SIG-M5 (cell line): ENCODE results near the gene ERP27.

Experiments
- DNase-seq: peaks from one replicate; lab custom pipeline; 2025; lab: John Stamatoyannopoulos, UW

The ERP27 gene

DNA sequence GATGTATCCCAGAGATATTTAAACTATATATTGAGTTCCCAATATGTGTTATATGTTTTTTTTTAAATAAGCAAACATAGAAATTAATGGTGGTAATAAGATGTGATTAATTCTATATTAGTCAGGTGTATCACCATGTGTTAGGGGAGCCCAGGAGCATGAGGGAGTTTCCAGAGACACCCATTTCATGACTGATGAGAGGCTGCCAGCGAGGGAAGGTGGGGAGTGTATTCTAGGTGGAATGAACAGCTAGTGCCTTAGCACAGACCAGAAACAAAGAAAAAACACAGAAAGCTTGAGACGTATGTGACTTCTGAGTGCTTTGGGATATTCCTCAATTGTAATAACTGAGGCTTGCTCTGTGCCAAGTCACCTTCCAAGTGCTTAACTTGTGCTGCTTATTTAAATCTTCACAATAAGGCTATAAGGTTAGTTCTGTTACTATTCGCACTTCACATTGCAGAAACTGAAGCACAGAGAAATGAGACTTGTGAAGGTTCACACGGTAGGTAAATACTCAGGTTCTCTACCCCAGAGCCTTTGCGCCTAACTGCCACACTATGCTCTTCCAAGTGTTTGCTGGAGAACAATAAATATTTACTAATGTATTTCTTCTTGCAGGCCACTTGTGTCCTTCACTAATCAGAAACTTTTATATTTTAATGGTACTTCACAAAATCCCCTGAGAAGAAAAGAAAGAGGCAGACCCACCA lies 34.8 kb downstream of the ERP27 start:
- DNase-seq = no peak

DNA sequence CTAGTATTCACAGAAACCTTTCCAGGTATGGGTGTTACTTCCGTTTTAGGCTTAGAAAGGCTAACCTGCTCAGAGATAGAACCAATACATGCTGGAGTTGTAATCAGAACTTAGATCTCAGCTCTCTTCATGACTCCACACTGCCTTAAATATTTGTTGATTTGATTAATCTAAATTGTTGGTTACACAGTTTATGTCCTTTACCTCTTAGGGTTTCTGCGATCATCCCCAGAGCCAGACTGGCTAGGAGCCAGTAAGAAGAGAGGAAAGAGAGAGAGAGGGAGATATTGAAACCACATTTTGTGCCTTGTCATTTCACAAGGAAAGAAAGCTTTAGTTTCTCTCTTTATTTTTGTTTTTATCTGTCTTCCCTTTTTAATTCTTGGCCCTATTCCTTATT lies 35.9 kb downstream of the ERP27 start:
- no peak for DNase-seq

GRCh38 chr12:14901228-14901562 lies 37.1 kb downstream of the ERP27 start:
- DNase-seq = no peak

DNA sequence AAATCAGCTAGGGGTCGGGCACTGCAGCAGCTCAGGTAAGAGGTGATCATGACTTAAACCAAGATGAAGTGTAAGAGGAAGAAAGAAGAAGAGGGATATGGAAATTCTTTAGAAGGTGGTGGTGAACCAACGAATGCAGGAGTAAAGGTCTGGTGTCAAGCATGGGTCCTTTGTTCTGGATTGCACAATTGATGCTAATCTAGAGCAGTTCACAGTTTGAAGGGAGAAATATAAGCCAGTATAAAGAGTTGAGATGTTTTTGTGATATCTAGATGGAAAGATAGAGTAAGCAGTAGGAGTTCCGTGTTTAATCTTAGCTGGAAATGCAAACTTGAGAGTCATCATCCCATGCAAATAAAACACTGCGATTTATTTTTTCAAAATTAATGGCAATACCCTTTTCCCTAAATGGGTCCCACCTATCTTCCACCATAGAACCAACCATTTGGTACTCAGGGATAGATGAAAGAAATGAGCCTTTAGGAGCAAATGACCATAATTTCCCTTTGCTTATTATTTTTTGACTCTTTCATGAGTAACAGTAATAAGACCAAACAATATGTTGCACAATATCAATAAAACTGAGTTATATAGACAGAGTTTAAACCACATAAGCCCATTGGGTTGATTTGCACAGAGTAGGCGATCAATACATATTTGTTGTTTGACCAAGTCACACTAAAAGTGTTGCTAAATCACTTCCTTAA lies 37.7 kb downstream of the ERP27 start:
- no peak for DNase-seq

DNA sequence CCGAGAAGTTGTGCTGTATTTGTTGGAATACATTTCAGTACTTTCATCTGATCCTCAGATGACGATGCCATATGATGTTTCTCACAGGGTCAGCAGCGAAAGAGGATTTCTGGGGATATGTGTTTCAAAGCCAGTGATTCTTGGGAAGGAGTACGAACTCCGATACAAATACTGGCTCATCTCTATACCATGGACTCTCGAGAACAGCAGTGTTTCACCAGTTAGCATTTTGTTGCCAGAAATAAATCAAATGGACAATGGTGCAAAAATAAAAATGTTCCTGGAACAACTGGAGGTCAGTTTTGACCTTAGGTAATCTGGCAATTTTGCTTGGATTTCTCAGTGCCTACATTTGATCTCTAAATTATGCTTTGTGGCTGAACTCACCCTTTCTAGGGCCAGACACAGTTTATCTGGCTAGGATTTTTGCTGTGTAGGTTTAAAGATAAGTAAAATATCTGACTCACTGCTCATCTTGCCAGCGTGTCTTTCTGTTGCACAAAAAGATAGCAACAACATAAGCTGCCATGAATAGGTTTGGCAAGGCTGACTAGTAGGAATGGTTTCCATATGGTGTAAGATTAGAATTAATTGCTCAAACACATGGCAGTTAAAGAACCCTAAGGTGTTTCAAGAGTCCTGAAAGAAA lies 41.7 kb downstream of the ERP27 start:
- DNase-seq = no peak

- DNase-seq = no peak
Measured at GRCh38 chr12:14893506-14894250, 44.7 kb downstream of the ERP27 start.

GRCh38 chr12:14892726-14893505 lies 45.4 kb downstream of the ERP27 start:
- no peak for DNase-seq

- no peak for DNase-seq
Measured at GRCh38 chr12:14890701-14891100, 47.6 kb downstream of the ERP27 start.

DNA sequence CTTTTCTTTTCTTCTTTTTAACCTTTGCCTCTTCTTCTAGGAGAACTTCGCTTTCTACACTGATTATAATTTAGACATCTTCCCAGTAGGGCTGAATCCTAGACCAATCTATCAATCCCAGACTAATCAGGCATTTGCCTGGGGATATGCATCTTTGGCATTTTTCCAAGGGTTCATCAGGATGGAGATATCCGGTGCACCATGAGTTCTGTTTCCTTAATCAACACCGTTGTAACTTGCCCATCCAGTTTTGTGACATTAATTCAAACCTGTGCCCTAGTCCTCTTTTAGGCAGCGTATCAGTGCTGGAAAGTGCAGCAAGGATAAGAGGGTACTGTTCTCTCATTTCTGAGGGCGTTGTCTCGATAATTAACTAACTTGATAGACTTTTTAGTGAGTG lies 52.1 kb downstream of the ERP27 start:
- DNase-seq = no peak

DNA sequence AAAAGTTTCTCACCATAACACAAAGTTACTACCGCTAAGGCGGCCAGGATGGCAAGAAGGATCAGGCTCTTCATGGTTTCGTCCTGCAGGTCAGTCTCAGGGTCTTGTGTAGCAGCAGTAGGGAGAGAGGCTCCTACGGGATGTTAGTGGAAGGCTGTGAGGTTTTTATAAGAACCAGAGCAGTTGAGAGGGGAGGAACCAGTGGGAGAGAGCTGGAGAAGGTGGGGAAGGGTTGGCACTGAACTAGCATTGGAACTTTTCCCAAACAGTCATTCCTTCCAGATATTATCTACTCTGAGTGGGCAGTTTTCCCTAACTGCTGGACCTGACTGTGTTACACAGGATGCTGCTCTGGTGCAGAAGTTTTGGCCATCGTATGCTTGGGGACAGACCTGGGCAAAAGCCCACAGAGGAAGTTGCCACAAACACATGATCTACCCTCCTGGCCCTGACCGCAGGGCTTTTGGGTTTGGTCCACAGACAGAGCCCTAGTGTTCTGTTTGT lies 52.6 kb downstream of the ERP27 start, which contains the start of gene MGP:
TSS of gene MGP (minus strand) at position 137 of the 504 bp plus-strand sequence. CDS start at position 74, 63 bp downstream.
- no peak for DNase-seq

- no peak for DNase-seq
Measured at GRCh38 chr12:14884458-14884878, 53.9 kb downstream of the ERP27 start.

GRCh38 chr12:14883686-14884085 lies 54.7 kb downstream of the ERP27 start:
- DNase-seq = no peak

DNA sequence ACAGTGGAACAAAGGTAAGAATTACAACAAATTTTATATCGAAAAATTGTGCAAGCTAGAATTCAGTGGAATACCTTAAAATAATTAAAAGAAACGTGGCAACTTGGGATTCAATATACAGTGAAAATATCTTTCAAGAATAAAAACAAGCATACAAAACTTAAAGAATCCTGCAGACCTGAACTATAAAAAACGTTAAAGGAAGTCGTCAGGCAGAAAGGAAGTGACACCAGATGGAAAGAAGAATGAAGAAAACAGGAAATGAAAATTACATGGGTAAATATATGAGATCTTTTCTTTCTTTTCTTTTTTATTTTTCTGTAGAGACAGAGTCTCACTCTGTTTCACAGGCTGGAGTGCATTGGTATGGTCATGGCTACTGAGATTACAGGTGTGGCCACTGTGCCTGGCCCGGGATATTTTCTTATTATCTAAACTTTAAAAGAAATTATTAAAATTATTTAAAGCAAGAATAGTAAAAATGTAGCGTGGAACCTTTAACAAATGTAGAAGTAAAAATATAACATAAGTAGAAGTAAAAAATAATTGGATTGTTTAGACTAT lies 57.4 kb downstream of the ERP27 start:
- DNase-seq = no peak

GRCh38 chr12:14879222-14879933 lies 59.0 kb downstream of the ERP27 start:
- DNase-seq = no peak

DNA sequence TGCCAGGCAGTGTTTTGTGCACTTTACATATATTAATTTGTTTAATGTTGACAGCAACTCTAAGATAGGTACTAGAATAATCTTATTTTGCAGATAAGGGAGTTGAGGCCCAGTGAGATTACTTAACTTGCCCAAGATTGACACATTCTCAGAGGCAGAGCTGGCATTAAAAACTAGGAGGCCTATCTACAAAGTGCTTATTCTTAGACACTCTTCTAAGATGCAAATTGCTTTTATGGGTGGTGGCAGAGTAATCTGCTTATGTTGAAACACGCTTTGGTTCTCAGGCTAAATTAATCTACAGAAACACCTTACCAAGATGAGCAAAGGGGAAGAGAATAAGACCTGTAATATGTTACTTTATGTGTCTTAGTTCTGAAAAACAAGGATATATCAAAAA lies 59.8 kb downstream of the ERP27 start:
- no peak for DNase-seq

GRCh38 chr12:14876833-14877232 lies 61.5 kb downstream of the ERP27 start:
- DNase-seq = no peak

DNA sequence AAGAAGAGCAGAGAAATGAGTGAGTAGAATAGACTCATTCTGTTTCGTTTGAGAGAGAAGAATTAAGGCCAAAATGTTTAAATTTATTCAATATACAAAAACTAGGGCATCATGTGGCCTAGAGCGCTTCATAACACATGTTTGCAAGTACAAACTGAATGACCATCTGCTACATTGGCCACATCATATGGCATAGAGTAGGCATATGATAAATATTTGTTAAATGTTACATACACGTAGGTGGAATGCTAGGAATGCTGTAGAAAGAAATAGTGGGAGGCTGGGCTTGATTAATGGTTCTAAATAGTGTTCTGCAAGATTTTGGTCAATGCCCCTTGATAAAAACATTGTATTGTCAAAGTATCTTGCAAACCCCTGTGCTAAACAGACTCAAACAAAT lies 63.5 kb downstream of the ERP27 start:
- DNase-seq = no peak

DNA sequence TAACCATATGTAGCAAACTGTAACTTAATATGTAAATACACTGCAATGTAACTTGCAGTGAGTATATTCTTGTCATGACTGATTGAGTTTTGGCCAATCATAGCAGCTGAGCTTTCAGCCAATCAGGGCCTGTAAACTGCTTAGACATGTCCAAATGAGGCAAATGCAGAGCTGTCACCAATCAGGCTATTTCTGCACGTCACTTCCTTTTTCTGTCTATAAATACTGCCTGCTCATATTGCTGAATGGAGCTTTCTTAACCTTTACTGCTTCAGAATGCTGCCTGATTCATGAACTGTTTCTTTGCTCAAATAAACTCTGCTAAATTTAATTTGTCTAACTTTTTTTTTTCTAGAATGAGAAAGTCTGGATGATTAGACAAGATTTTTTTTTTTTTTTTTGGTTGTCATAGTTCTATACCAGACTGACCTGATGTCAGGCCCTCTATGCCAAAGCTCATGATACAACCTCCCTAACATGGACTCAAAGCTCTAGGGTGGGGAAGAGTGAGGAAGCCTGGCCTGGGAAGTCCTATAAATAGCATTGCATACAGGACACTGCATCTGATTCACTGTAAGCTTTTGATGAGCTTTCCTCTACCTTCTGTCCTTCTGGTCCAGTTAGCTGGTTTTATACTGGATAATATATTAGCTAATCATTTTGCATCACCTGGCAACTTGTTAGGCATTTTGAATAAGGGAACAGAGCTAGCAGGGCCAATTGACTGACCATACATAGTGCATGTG lies 64.7 kb downstream of the ERP27 start:
- no peak for DNase-seq

GRCh38 chr12:14871886-14872285 lies 66.5 kb downstream of the ERP27 start:
- DNase-seq = no peak

GRCh38 chr12:14871247-14871646 lies 67.1 kb downstream of the ERP27 start:
- no peak for DNase-seq
